Kidney (tissue), 14 donors: Measurements from ENCODE around the gene OR51A7. TPM values are rescaled to one million over a fixed set of nuclear protein-coding genes. Genes with fewer than 3 reads are reported as not detected.

Source experiments
- DNase-seq, 5 donors: peaks; one replicate each; pipeline ENCODE4 v3.0.0-alpha.2; 2013 to 2020
- FAIRE-seq: peaks from 2 replicates; lab custom pipeline; 2012; peaks lifted over from hg19 to GRCh38; lab: Jason Lieb, UNC
- H3K27ac ChIP-seq, 2 donors: one replicate each; pipeline ENCODE4 v1.7.0; 2013; ENCODE audit warnings: low read depth in 2 of 2, low read length in 2 of 2, inconsistent platforms in 1 of 2
- H3K27me3 ChIP-seq: one replicate; pipeline ENCODE4 v1.7.1; 2013; ENCODE audit warnings: low read length, inconsistent platforms; ENCODE audit not compliant: control insufficient read depth, insufficient read depth
- H3K36me3 ChIP-seq, 3 donors: one replicate each; pipeline versions ENCODE4 v1.7.0 to v1.7.1; 2013; ENCODE audit warnings: low read length in 3 of 3, control low read depth in 1 of 3, inconsistent platforms in 1 of 3; ENCODE audit not compliant: insufficient read depth in 3 of 3, control insufficient read depth in 2 of 3
- H3K4me1 ChIP-seq, 3 donors: one replicate each; pipeline versions ENCODE4 v1.7.0 to v1.7.1; 2013; ENCODE audit warnings: low read length in 3 of 3, inconsistent platforms in 1 of 3, low read depth in 1 of 3; ENCODE audit not compliant: control insufficient read depth in 2 of 3, insufficient read depth in 2 of 3
- H3K4me3 ChIP-seq, 3 donors: one replicate each; pipeline versions ENCODE4 v1.7.0 to v1.8.1; 2013; ENCODE audit warnings: low read length in 3 of 3, control low read depth in 1 of 3, inconsistent platforms in 1 of 3
- H3K9ac ChIP-seq, 3 donors: one replicate each; pipeline versions ENCODE4 v1.7.0 to v1.7.1; 2013; ENCODE audit warnings: low read length in 3 of 3, control low read depth in 1 of 3, inconsistent platforms in 1 of 3
- H3K9me3 ChIP-seq, 3 donors: one replicate each; pipeline versions ENCODE4 v1.7.0 to v1.7.1; 2013; ENCODE audit warnings: low read length in 3 of 3, control low read depth in 1 of 3, inconsistent platforms in 1 of 3; ENCODE audit not compliant: control insufficient read depth in 2 of 3, insufficient read depth in 1 of 3
- CTCF ChIP-seq: IDR thresholded peaks from 3 replicates; pipeline ENCODE4 v1.5.1; 2012; ENCODE audit warnings: mild to moderate bottlenecking, moderate library complexity, borderline replicate concordance; ENCODE audit not compliant: insufficient read depth; ENCODE audit errors: extremely low read depth
- intact Hi-C: fragments of 100-400 bp; cut with DNase I; formaldehyde crosslinking; loops from one replicate; pipeline ENCODE4 v1.11.1; 2022
- polyA plus RNA-seq: library from polyadenylated mRNA; stranded (reverse); fragments of 350-450 nt; fragmentation: Illumina TruSeq; extraction: RNeasy Lipid Tissue Mini Kit (QIAGEN cat#74804); gene quantifications from one replicate; pipeline ENCODE4 v1.2.3, GENCODE V29; 2014; ENCODE audit warnings: low read depth, low replicate concordance; ENCODE audit not compliant: insufficient read depth
- total RNA-seq: library from RNA; stranded (reverse); fragmentation: NEBNext Ultra II Directional; extraction: Animal tissue kit (Norgen Biotek cat#: 25700); gene quantifications from one replicate; pipeline ENCODE4 v1.2.1, GENCODE V29; 2021
- donor health status: control.
- donor health status: control.
- donor health status: control.
- donor health status: control.
- donor health status: control.
- donor health status: DM: yes; HTN: yes; CAD: no.
- donor health status: Normal renal cell carcinoma (clear cell type).

OR51A7 gene
- total and polyA plus RNA-seq, 2 donors from 2014 or later: not detected

DNA sequence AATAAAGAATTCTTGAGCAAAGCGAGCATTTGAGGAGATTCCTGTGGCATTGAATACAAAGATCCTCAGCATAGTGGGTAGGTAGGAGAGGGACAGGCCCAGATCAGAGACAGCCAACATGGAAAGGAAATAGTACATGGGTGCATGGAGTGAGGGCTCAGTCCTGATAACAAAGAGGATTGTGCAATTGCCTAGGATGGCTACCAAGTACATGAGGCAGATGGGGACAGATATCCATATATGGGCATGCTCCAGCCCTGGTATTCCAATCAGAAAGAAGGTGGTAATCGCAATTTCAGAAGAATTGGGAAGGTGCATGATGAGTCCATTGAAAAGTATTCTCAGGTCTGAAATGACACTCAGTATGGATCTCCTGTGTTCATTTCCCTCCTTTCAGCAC lies 13.3 kb upstream of the OR51A7 start:
- no peak for TF ChIP-seq CTCF

GRCh38 chr11:4891996-4892640 lies 11.5 kb upstream of the OR51A7 start:
- no peaks in the 10 kb centered on the region for H3K4me1 ChIP-seq
- intact Hi-C loops: no loop called here
- no peak overlapping the region for H3K4me3 ChIP-seq
- H3K27ac ChIP-seq: no peak overlapping the region
- no peak for DNase-seq
- TF ChIP-seq CTCF: no peak
- no peaks in the 10 kb centered on the region for H3K36me3 ChIP-seq
- no peak overlapping the region for H3K9ac ChIP-seq
- no peak for FAIRE-seq
- H3K27me3 ChIP-seq: no peaks in the 10 kb centered on the region
- H3K9me3 ChIP-seq: no peaks in the 10 kb centered on the region

More for the DNA sequence above, 13.3 kb upstream of the OR51A7 start:
- H3K4me3 ChIP-seq: no peak overlapping the region
- intact Hi-C loops: no loop called here
- FAIRE-seq (no peak), DNase-seq (no peak)
- no peaks in the 10 kb centered on the region for H3K27me3 ChIP-seq
- H3K9ac ChIP-seq: no peak overlapping the region
- no peaks in the 10 kb centered on the region for H3K36me3 ChIP-seq
- no peaks in the 10 kb centered on the region for H3K4me1 ChIP-seq
- no peak overlapping the region for H3K27ac ChIP-seq
- no peaks in the 10 kb centered on the region for H3K9me3 ChIP-seq

GRCh38 chr11:4916581-4916980 lies 13.0 kb downstream of the OR51A7 start:
- TF ChIP-seq CTCF: no peak
- no peaks in the 10 kb centered on the region for H3K27me3 ChIP-seq
- intact Hi-C loops: no loop called here
- no peaks in the 10 kb centered on the region for H3K4me1 ChIP-seq
- FAIRE-seq (no peak), DNase-seq (peak in 2 of 5 donors; percentile 55 to 64)
- no peaks in the 10 kb centered on the region for H3K9me3 ChIP-seq
- no peaks in the 10 kb centered on the region for H3K36me3 ChIP-seq
- H3K27ac ChIP-seq: no peak overlapping the region
- no peak overlapping the region for H3K9ac ChIP-seq
- H3K4me3 ChIP-seq: no peak overlapping the region

- Histone ChIP-seq H3K36me3 (no peaks in the 10 kb centered on the region), H3K4me1 (no peaks in the 10 kb centered on the region), H3K27me3 (no peaks in the 10 kb centered on the region), H3K9me3 (no peaks in the 10 kb centered on the region), H3K4me3 (no peak within 1 kb of the TSS), H3K9ac (no peak within 1 kb of the TSS), H3K27ac (no peak within 1 kb of the TSS)
- intact Hi-C loops: no loop called here
- FAIRE-seq (no peak), DNase-seq (no peak)
- TF ChIP-seq CTCF: no peak
These were observed 15.7 kb downstream of the OR51A7 start, which contains the start of gene OR51G2 for GRCh38 chr11:4919250-4919649. TSS of gene OR51G2 (minus strand) at chr11:4919350. CDS start at chr11:4915663, 3,687 bp downstream.
